HL-60 (cell line): Measurements from ENCODE around the gene SCIN.

ENCODE experiments used
- DNase-seq, 2 experiments: peaks; one replicate each; pipeline ENCODE4 v3.0.0-alpha.2; 2010 to 2020; ENCODE audit warnings: low read depth in 1 of 2, low spot score in 1 of 2
- H3K27ac ChIP-seq: fragments of 250-450 bp; sonication (Bioruptor Pico); replicated peaks from 2 replicates; pipeline ENCODE4 v1.5.1; 2020; ENCODE audit warnings: mild to moderate bottlenecking, moderate library complexity
- H3K27me3 ChIP-seq: fragments of 250-450 bp; sonication (Bioruptor Pico); 2 replicates; pipeline ENCODE4 v1.5.1; 2021; ENCODE audit warnings: mild to moderate bottlenecking, moderate library complexity; ENCODE audit not compliant: insufficient read depth, poor library complexity, severe bottlenecking
- H3K4me3 ChIP-seq: replicated peaks from 2 replicates; pipeline ENCODE4 v1.5.1; 2011; ENCODE audit warnings: mild to moderate bottlenecking, control low read depth, low read length; ENCODE audit not compliant: insufficient read depth
- CTCF ChIP-seq: IDR thresholded peaks from one replicate; pipeline ENCODE4 v1.5.1; 2011; ENCODE audit warnings: low read length, control low read depth, inconsistent platforms; ENCODE audit not compliant: insufficient read depth
- GABPA ChIP-seq: IDR thresholded peaks from 2 replicates; pipeline ENCODE4 v1.6.1; 2012; ENCODE audit warnings: low read depth
- POLR2AphosphoS5 ChIP-seq: IDR thresholded peaks from 2 replicates; pipeline ENCODE4 v1.6.1; 2012; ENCODE audit warnings: low read depth
- REST ChIP-seq: IDR thresholded peaks from 2 replicates; pipeline ENCODE4 v1.6.1; 2012; ENCODE audit warnings: low read depth; ENCODE audit not compliant: insufficient replicate concordance
- SPI1 ChIP-seq: IDR thresholded peaks from 2 replicates; pipeline ENCODE4 v1.6.1; 2012; ENCODE audit warnings: low read depth, mild to moderate bottlenecking, borderline replicate concordance

The SCIN gene

DNA sequence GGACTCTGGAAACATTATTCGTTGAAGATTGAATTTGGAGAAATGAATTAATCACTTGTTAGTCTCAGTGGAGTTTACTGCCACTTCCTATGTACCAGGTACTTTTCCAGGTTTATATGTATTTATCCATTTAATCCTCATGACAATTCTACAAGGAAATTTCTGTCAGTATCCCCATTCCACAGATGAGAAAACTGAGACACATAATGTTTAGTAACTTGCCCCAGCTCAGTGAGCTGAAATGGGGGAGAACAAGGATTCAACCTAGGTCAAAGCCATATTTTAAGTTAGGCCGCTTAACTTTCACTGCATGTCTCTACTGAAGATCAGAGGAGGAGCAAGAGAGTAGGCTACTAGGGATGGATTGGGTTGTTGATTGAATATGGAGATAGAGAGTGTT lies 4.6 kb upstream of the SCIN start:
- H3K27ac ChIP-seq = no peak overlapping the region
- TF ChIP-seq GABPA (no peak), REST (no peak), CTCF (no peak), POLR2AphosphoS5 (no peak), SPI1 (no peak)

GRCh38 chr7:12567015-12567414 lies 3.5 kb upstream of the SCIN start:
- H3K4me3 ChIP-seq = no peak overlapping the region
- no peak for DNase-seq
- TF ChIP-seq GABPA = no peak
- no peak for TF ChIP-seq REST
- no peak for TF ChIP-seq CTCF
- no peak for TF ChIP-seq POLR2AphosphoS5
- TF ChIP-seq SPI1 = no peak
- no peaks in the 10 kb centered on the region for H3K27me3 ChIP-seq
- H3K27ac ChIP-seq = no peak overlapping the region

More for the DNA sequence above, 4.6 kb upstream of the SCIN start:
- no peak for DNase-seq
- Histone ChIP-seq H3K4me3 (no peak overlapping the region), H3K27me3 (no peaks in the 10 kb centered on the region)

DNA sequence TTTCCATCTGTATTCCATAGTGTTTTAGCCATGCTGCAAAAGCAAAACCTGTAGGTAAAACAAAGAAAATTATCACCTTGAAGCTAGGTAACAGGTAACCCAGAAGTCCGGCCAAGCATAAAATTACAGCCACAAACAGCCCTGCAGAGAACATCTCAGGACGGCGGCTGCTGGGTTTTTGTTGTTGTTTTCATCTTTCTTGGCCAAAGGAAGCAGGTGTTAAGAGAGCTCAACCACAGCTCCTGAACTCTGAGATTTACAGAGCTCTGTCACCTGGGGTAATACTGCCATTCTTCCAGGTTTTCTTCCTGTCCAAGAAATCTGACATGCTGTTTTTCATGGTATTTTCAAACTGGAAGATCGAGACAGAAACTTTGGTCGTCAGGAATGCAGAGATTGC lies 847 bp upstream of the SCIN start:
- DNase-seq = no peak
- no peak for TF ChIP-seq REST
- TF ChIP-seq POLR2AphosphoS5 = no peak
- no peak for TF ChIP-seq CTCF
- TF ChIP-seq SPI1 = no peak
- no peak for TF ChIP-seq GABPA
- H3K27me3 ChIP-seq = no peaks in the 10 kb centered on the region

More for the DNA sequence above, 847 bp upstream of the SCIN start:
- Histone ChIP-seq H3K27ac (no peak overlapping the region), H3K4me3 (no peak overlapping the region)
